ENCODE results near the gene TMEM266. TPM values are rescaled to one million over a fixed set of nuclear protein-coding genes. Genes with fewer than 3 reads are reported as not detected.

The TMEM266 gene
- total and polyA plus RNA-seq, 2 of the 4 experiments (the other 2 are of a cell fraction) = not detected

- no peak overlapping the region for H3K4ac ChIP-seq (ENCODE audit: low read depth, low read length)
- no peak overlapping the region for H3K23ac ChIP-seq (ENCODE audit: low read depth, low read length)
- H3K4me2 ChIP-seq (ENCODE audit: low read depth, low read length) = no peak overlapping the region
- H3K27me3 ChIP-seq (ENCODE audit: control insufficient read depth, insufficient read depth, low read length) = no peaks in the 10 kb centered on the region
- ChIA-PET POLR2A (ENCODE audit: unreplicated experiment) (no interaction called here), CTCF (interaction anchor here (0.7 kb wide), 1 partner anchor 10 kb away, joined by 3 read pairs; no protein-coding TSS in a partner anchor)
- no peak overlapping the region for H2BK5ac ChIP-seq (ENCODE audit: low read depth, low read length, poor library complexity, severe bottlenecking)
- no peak overlapping the region for H4K5ac ChIP-seq (ENCODE audit: low read depth, low read length)
- no peak overlapping the region for H3K56ac ChIP-seq (ENCODE audit: extremely low read depth, insufficient read depth, low read length)
- H2AK9ac ChIP-seq (replicated peaks; ENCODE audit: low read depth, low read length, poor library complexity) = no peak overlapping the region
- H3K9ac ChIP-seq (ENCODE audit: low read depth, low read length) = no peak overlapping the region
- H2AK5ac ChIP-seq (ENCODE audit: low read depth, low read length) = no peak overlapping the region
- dilution Hi-C loops (cut with HindIII; ENCODE audit: low sequenced_read_pairs, unreplicated experiment) (no loop called here), in situ Hi-C loops (cut with MboI; ENCODE audit: low sequenced_read_pairs) (no loop called here), intact Hi-C loops (cut with micrococcal nuclease) (no loop called here)
- no peak overlapping the region for H2AFZ ChIP-seq (replicated peaks; ENCODE audit: low read length, poor library complexity)
- ATAC-seq (ENCODE audit: low read depth) (no peak), DNase-seq (no peak)
- H3K4me1 ChIP-seq (ENCODE audit: control insufficient read depth, insufficient read depth, low read length) = no peaks in the 10 kb centered on the region
- peaks cover 5 to 10% of the 10 kb centered on the region in 2 experiments for H3K79me1 ChIP-seq (ENCODE audit: low read depth in 1 of 2, low read length in 2 of 2)
- H3K14ac ChIP-seq (replicated peaks; ENCODE audit: low read depth, low read length) = no peak overlapping the region
- no peak overlapping the region for H2BK120ac ChIP-seq (ENCODE audit: low read depth, low read length)
- peaks cover 3% of the 10 kb centered on the region; the same call in 1 of the 2 replicates for H3K36me3 ChIP-seq (ENCODE audit: control insufficient read depth, insufficient read depth, low read length)
- no TSS peak for BruUV-seq (replicated peaks)
- no peak overlapping the region for H4K91ac ChIP-seq (ENCODE audit: insufficient read depth, low read depth, low read length)
- no peak overlapping the region for H4K8ac ChIP-seq (ENCODE audit: low read depth in 2 of 2, low read length in 2 of 2)
- no peaks in the 10 kb centered on the region for H4K20me1 ChIP-seq (ENCODE audit: insufficient read depth, low read length)
- H3K9me3 ChIP-seq (ENCODE audit: control insufficient read depth, insufficient read depth, low read length) = no peaks in the 10 kb centered on the region
- no CpG with 5 or more reads among the region's 2 CpGs for whole genome bisulfite sequencing, 2 experiments (ENCODE audit: extremely low coverage in 2 of 2, insufficient read length in 1 of 2)
- no peak overlapping the region for H3K27ac ChIP-seq (ENCODE audit: insufficient read depth, low read length)
- no peak overlapping the region for H2BK15ac ChIP-seq (ENCODE audit: low read depth, low read length)
- H3K18ac ChIP-seq (ENCODE audit: low read depth, low read length) = no peak overlapping the region
- H3K9me1 ChIP-seq (ENCODE audit: insufficient read depth, low read length) = 0 out of 2 replicates have a peak, but pooled peaks cover 4% of the 10 kb centered on the region
- no peak overlapping the region for H2BK20ac ChIP-seq (ENCODE audit: low read depth, low read length)
- TF ChIP-seq, protein P1, sequence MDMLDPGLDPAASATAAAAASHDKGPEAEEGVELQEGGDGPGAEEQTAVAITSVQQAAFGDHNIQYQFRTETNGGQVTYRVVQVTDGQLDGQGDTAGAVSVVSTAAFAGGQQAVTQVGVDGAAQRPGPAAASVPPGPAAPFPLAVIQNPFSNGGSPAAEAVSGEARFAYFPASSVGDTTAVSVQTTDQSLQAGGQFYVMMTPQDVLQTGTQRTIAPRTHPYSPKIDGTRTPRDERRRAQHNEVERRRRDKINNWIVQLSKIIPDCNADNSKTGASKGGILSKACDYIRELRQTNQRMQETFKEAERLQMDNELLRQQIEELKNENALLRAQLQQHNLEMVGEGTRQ (IDR thresholded peaks at IDR 0.05; ENCODE audit: low read depth, low read length) = no peak
- TF ChIP-seq CHD1 (IDR thresholded peaks at IDR 0.05; ENCODE audit: low read depth, low read length) = no peak
- no peak for TF ChIP-seq FOS (IDR thresholded peaks at IDR 0.05; ENCODE audit: low read depth, low read length)
- no peak for TF ChIP-seq MXI1 (IDR thresholded peaks at IDR 0.05; ENCODE audit: borderline replicate concordance, low read depth, low read length)
- no peak for TF ChIP-seq POLR2A (IDR thresholded peaks at IDR 0.05; ENCODE audit: low read depth, low read length)
- no peak for TF ChIP-seq MAFK (IDR thresholded peaks at IDR 0.05; ENCODE audit: low read depth, low read length)
- no peak for TF ChIP-seq ELK1 (IDR thresholded peaks at IDR 0.05; ENCODE audit: borderline replicate concordance, low read depth, low read length)
- TF ChIP-seq SMC3 (IDR thresholded peaks at IDR 0.05; ENCODE audit: low read depth, low read length) = no peak
- no peak for TF ChIP-seq RAD21 (IDR thresholded peaks at IDR 0.05; ENCODE audit: low read length)
- no peak for TF ChIP-seq BHLHE40 (IDR thresholded peaks at IDR 0.05; ENCODE audit: low read depth, low read length)
- TF ChIP-seq RCOR1 (IDR thresholded peaks at IDR 0.05; ENCODE audit: insufficient replicate concordance, low read length) = no peak
- no peak for TF ChIP-seq MAZ (IDR thresholded peaks at IDR 0.05; ENCODE audit: borderline replicate concordance, low read depth, low read length)
- no peak for TF ChIP-seq CTCF (conservative IDR thresholded peaks at IDR 0.05; ENCODE audit: low read depth, low read length)
- no peak for TF ChIP-seq NFE2L2 (IDR thresholded peaks at IDR 0.05; ENCODE audit: low read depth, low read length)
- TF ChIP-seq RFX5 (IDR thresholded peaks at IDR 0.05; ENCODE audit: low read depth, low read length) = no peak
- TF ChIP-seq CEBPB (IDR thresholded peaks at IDR 0.05; ENCODE audit: low read depth, low read length) = no peak
- no peak overlapping the region for H3K4me3 ChIP-seq (ENCODE audit: insufficient read depth, low read depth, low read length)
These were observed 192.5 kb downstream of the TMEM266 start for GRCh38 chr15:76252249-76252648.
